Endodermal cell (in vitro differentiated cells): ENCODE data around the gene CLCA1. TPM values are rescaled to one million over a fixed set of nuclear protein-coding genes. Genes with fewer than 3 reads are reported as not detected.

ENCODE experiments used
- DNase-seq: peaks from one replicate; pipeline ENCODE4 v3.0.0-alpha.2; 2017
- H3K27ac ChIP-seq: 2 replicates; pipeline ENCODE4 v1.5.1; 2013; ENCODE audit warnings: mild to moderate bottlenecking, low read depth, low read length, moderate library complexity
- H3K27me3 ChIP-seq: 2 replicates; pipeline ENCODE4 v1.6.1; 2013; ENCODE audit warnings: mild to moderate bottlenecking, low read length, moderate library complexity; ENCODE audit not compliant: insufficient read depth, control insufficient read depth, poor library complexity, severe bottlenecking
- H3K36me3 ChIP-seq: 2 replicates; pipeline ENCODE4 v1.7.0; 2013; ENCODE audit warnings: mild to moderate bottlenecking, low read length, moderate library complexity; ENCODE audit not compliant: control insufficient read depth, insufficient read depth
- H3K4me1 ChIP-seq: one replicate; pipeline ENCODE4 v1.7.0; 2013; ENCODE audit warnings: low read length; ENCODE audit not compliant: control insufficient read depth, insufficient read depth
- H3K4me3 ChIP-seq: 2 replicates; pipeline ENCODE4 v1.5.1; 2013; ENCODE audit warnings: mild to moderate bottlenecking, low read length, moderate library complexity
- H3K9ac ChIP-seq: 2 replicates; pipeline ENCODE4 v1.6.1; 2013; ENCODE audit warnings: mild to moderate bottlenecking, low read length, moderate library complexity; ENCODE audit not compliant: poor library complexity, severe bottlenecking; ENCODE audit errors: extremely low read depth
- H3K9me3 ChIP-seq: 2 replicates; pipeline ENCODE4 v1.6.1; 2013; ENCODE audit warnings: mild to moderate bottlenecking, low read length, moderate library complexity; ENCODE audit not compliant: control insufficient read depth
- H3K27ac Mint-ChIP-seq: 2 replicates; pipeline ENCODE4 v1.8.0; 2020; ENCODE audit warnings: mixed read lengths
- H3K27me3 Mint-ChIP-seq: 2 replicates; pipeline ENCODE4 v1.8.0; 2021; ENCODE audit warnings: mild to moderate bottlenecking, mixed read lengths; ENCODE audit not compliant: insufficient read depth
- H3K36me3 Mint-ChIP-seq: 2 replicates; pipeline ENCODE4 v1.8.0; 2020; ENCODE audit warnings: low read depth, mixed read lengths
- H3K4me1 Mint-ChIP-seq: 2 replicates; pipeline ENCODE4 v1.8.0; 2020; ENCODE audit warnings: mixed read lengths
- H3K4me3 Mint-ChIP-seq: 2 replicates; pipeline ENCODE4 v1.8.0; 2020; ENCODE audit warnings: mild to moderate bottlenecking, moderate library complexity, mixed read lengths
- H3K9me3 Mint-ChIP-seq: 2 replicates; pipeline ENCODE4 v1.8.0; 2020; ENCODE audit warnings: mild to moderate bottlenecking, mixed read lengths
- whole genome bisulfite sequencing, 2 experiments: methylation state at CpG; one replicate each; pipeline versions ENCODE4 v1.1.5 to v1.1.7; 2013; ENCODE audit warnings: missing lambda C conversion rate in 2 of 2, mixed read lengths in 1 of 2; ENCODE audit not compliant: insufficient coverage in 1 of 2, insufficient read length in 1 of 2; 5-methylcytosine and 5-hydroxymethylcytosine counted together
- total RNA-seq, 2 donors: library from RNA; stranded (reverse); fragmentation: NEBNext Ultra II Directional in 1 of 2; extraction: Animal tissue kit (Norgen Biotek cat#: 25700) in 1 of 2; gene quantifications; 2 replicates in 1 of 2; 3 replicates in 1 of 2; pipeline ENCODE4 v1.2.1, GENCODE V29; 2021
- TF ChIP-seq, protein P1 (sequence below): fragments of 200-600 bp; sonication (generic); conservative IDR thresholded peaks from 2 replicates; pipeline ENCODE4 v1.5.0; 2021; ENCODE audit warnings: antibody characterized with exemption, mild to moderate bottlenecking

The CLCA1 gene
- total RNA-seq, 2 donors from 2014 or later: 0.24 to 0.60 TPM

GRCh38 chr1:86542631-86543030 lies 73.9 kb downstream of the CLCA1 start:
- no peaks in the 10 kb centered on the region for H3K36me3 Mint-ChIP-seq
- H3K27me3 ChIP-seq: no peaks in the 10 kb centered on the region
- no peak overlapping the region for H3K9ac ChIP-seq
- H3K4me3 ChIP-seq: no peak overlapping the region
- H3K27me3 Mint-ChIP-seq: no peaks in the 10 kb centered on the region
- H3K9me3 ChIP-seq: no peaks in the 10 kb centered on the region
- TF ChIP-seq, protein P1, sequence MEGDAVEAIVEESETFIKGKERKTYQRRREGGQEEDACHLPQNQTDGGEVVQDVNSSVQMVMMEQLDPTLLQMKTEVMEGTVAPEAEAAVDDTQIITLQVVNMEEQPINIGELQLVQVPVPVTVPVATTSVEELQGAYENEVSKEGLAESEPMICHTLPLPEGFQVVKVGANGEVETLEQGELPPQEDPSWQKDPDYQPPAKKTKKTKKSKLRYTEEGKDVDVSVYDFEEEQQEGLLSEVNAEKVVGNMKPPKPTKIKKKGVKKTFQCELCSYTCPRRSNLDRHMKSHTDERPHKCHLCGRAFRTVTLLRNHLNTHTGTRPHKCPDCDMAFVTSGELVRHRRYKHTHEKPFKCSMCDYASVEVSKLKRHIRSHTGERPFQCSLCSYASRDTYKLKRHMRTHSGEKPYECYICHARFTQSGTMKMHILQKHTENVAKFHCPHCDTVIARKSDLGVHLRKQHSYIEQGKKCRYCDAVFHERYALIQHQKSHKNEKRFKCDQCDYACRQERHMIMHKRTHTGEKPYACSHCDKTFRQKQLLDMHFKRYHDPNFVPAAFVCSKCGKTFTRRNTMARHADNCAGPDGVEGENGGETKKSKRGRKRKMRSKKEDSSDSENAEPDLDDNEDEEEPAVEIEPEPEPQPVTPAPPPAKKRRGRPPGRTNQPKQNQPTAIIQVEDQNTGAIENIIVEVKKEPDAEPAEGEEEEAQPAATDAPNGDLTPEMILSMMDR: no peak
- no peak overlapping the region for H3K27ac ChIP-seq
- H3K36me3 ChIP-seq: no peaks in the 10 kb centered on the region
- DNase-seq: no peak
- H3K9me3 Mint-ChIP-seq: peaks cover 5% of the 10 kb centered on the region
- H3K27ac Mint-ChIP-seq: no peak overlapping the region
- H3K4me1 Mint-ChIP-seq: peaks cover 4% of the 10 kb centered on the region
- H3K4me3 Mint-ChIP-seq: no peak overlapping the region
- no peaks in the 10 kb centered on the region for H3K4me1 ChIP-seq

DNA sequence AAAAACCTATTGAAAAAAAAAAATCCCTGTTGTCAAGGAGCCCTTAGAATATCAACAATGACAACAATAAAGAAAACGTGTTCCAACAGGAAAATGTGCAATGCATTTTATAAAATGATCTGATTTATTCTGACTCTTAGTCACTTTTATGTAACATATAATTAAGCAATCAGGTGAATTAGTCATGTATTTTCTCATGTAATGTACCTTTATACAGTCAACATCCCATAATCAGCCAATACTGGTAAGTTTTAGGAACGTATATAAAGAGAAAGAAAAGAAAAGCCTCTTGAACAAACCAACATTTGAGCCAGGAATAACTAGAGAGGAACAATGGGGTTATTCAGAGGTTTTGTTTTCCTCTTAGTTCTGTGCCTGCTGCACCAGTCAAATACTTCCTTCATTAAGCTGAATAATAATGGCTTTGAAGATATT lies 78.1 kb downstream of the CLCA1 start, which contains the start of gene CLCA4:
Gene CLCA4 (plus strand): TSS at position 292 of the 435 bp plus-strand sequence. CDS start 42 bp downstream, at position 334.
- WGBS, 2 experiments: 84% methylated on average over 2 of the region's 2 CpGs; no CpG with 5 or more reads in 1 of the 2 experiments
- no peaks in the 10 kb centered on the region for H3K36me3 Mint-ChIP-seq
- Histone ChIP-seq H3K9ac (no peak within 1 kb of the TSS), H3K4me1 (no peaks in the 10 kb centered on the region), H3K36me3 (no peaks in the 10 kb centered on the region), H3K9me3 (no peaks in the 10 kb centered on the region), H3K27me3 (no peaks in the 10 kb centered on the region), H3K27ac (no peak within 1 kb of the TSS), H3K4me3 (no peak within 1 kb of the TSS)
- no peak within 1 kb of the TSS for H3K4me3 Mint-ChIP-seq
- H3K27ac Mint-ChIP-seq: no peak within 1 kb of the TSS
- DNase-seq: no peak
- H3K4me1 Mint-ChIP-seq: peaks cover 6% of the 10 kb centered on the region
- H3K27me3 Mint-ChIP-seq: no peaks in the 10 kb centered on the region
- peaks cover 5% of the 10 kb centered on the region for H3K9me3 Mint-ChIP-seq
- TF ChIP-seq, protein P1: no peak

DNA sequence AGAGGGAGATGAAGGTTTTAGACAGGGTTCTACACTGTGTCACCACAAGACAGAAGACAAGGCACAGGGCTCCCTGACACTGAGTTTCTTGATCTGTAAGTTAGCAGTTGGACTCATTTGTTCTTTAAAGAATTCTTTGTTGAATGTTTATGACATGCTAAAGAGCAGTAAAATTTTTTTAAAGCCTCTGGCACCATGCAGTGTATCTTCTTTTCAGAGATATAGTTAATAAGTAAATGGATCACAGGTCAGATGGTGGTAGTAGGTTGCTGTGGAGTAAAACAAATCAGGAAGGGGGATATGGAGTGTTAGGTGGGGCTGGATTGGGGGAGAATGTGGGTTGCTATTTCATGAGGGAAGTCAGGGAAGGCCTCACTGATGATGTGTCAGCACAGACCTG lies 80.1 kb downstream of the CLCA1 start:
- H3K27me3 ChIP-seq: no peaks in the 10 kb centered on the region
- no peaks in the 10 kb centered on the region for H3K9me3 ChIP-seq
- peaks cover 5% of the 10 kb centered on the region for H3K9me3 Mint-ChIP-seq
- no peak overlapping the region for H3K9ac ChIP-seq
- no peak overlapping the region for H3K4me3 Mint-ChIP-seq
- H3K36me3 ChIP-seq: no peaks in the 10 kb centered on the region
- H3K36me3 Mint-ChIP-seq: no peaks in the 10 kb centered on the region
- no peaks in the 10 kb centered on the region for H3K4me1 ChIP-seq
- no peak overlapping the region for H3K27ac ChIP-seq
- H3K4me1 Mint-ChIP-seq: peaks cover 2% of the 10 kb centered on the region
- H3K4me3 ChIP-seq: no peak overlapping the region
- DNase-seq: no peak
- TF ChIP-seq, protein P1: no peak
- no peaks in the 10 kb centered on the region for H3K27me3 Mint-ChIP-seq
- H3K27ac Mint-ChIP-seq: no peak overlapping the region

Other genes starting within 250 kb of the CLCA1 start
- gene ODF2L, start 72.6 kb upstream of the CLCA1 start, total RNA-seq: 10 to 100 TPM; 77.6 to 84.1 TPM
- gene CLCA2, start 44.8 kb upstream of the CLCA1 start, total RNA-seq: not detected
- gene CLCA4, start 78.2 kb downstream of the CLCA1 start, total RNA-seq: not detected
- 10 to 100 TPM; 52.5 to 64.8 TPM for gene SH3GLB1, start 235.6 kb downstream of the CLCA1 start, total RNA-seq